DOHH2 (cell line): ENCODE data around the gene FUT4.

Source experiments
- CTCF ChIP-seq: fragments of 200-600 bp; sonication (generic); IDR thresholded peaks from one replicate; pipeline ENCODE4 v1.5.1; 2014; ENCODE audit warnings: antibody characterized with exemption, mild to moderate bottlenecking, low read depth, low read length; ENCODE audit not compliant: poor library complexity, severe bottlenecking
- EZH2phosphoT487 ChIP-seq: fragments of 200-600 bp; sonication (generic); IDR thresholded peaks from 2 replicates; pipeline ENCODE4 v1.6.1; 2017; ENCODE audit warnings: borderline replicate concordance, mild to moderate bottlenecking, antibody characterized with exemption, low read length, moderate library complexity, mixed read lengths

- no peak for TF ChIP-seq CTCF
- TF ChIP-seq EZH2phosphoT487: no peak
Observed at GRCh38 chr11:94574193-94574961, 30.7 kb downstream of the FUT4 start.
